ENCODE results near the gene MBNL2.

MBNL2 gene

GRCh38 chr13:97231829-97232196 is 9.7 kb downstream of the MBNL2 start:
- in situ Hi-C loops (cut with MboI; ENCODE audit: low sequenced_read_pairs) = no loop called here

- in situ Hi-C loops (cut with MboI; ENCODE audit: low sequenced_read_pairs) = no loop called here
These were observed 11.4 kb downstream of the MBNL2 start for GRCh38 chr13:97233499-97233898.

GRCh38 chr13:97234236-97234635 is 12.1 kb downstream of the MBNL2 start:
- in situ Hi-C loops (cut with MboI; ENCODE audit: low sequenced_read_pairs) = no loop called here

GRCh38 chr13:97234742-97235141 is 12.6 kb downstream of the MBNL2 start:
- in situ Hi-C loops (cut with MboI; ENCODE audit: low sequenced_read_pairs) = no loop called here

- in situ Hi-C loops (cut with MboI; ENCODE audit: low sequenced_read_pairs) = no loop called here
These were observed 13.6 kb downstream of the MBNL2 start for GRCh38 chr13:97235549-97236231.

GRCh38 chr13:97237388-97237787 is 15.3 kb downstream of the MBNL2 start:
- in situ Hi-C loops (cut with MboI; ENCODE audit: low sequenced_read_pairs) = no loop called here

- in situ Hi-C loops (cut with MboI; ENCODE audit: low sequenced_read_pairs) = no loop called here
These were observed 16.3 kb downstream of the MBNL2 start for GRCh38 chr13:97238432-97238831.

GRCh38 chr13:97238883-97239282 is 16.8 kb downstream of the MBNL2 start:
- in situ Hi-C loops (cut with MboI; ENCODE audit: low sequenced_read_pairs) = no loop called here

- in situ Hi-C loops (cut with MboI; ENCODE audit: low sequenced_read_pairs) = no loop called here
These were observed 17.2 kb downstream of the MBNL2 start for GRCh38 chr13:97239306-97239705.

GRCh38 chr13:97239943-97240787 is 18.0 kb downstream of the MBNL2 start:
- in situ Hi-C loops (cut with MboI; ENCODE audit: low sequenced_read_pairs) = no loop called here

GRCh38 chr13:97240788-97241734 is 18.9 kb downstream of the MBNL2 start:
- in situ Hi-C loops (cut with MboI; ENCODE audit: low sequenced_read_pairs) = no loop called here

- in situ Hi-C loops (cut with MboI; ENCODE audit: low sequenced_read_pairs) = no loop called here
These were observed 19.6 kb downstream of the MBNL2 start for GRCh38 chr13:97241761-97242160.

GRCh38 chr13:97242755-97243497 is 20.8 kb downstream of the MBNL2 start:
- in situ Hi-C loops (cut with MboI; ENCODE audit: low sequenced_read_pairs) = no loop called here

GRCh38 chr13:97243915-97244781 is 22.0 kb downstream of the MBNL2 start:
- in situ Hi-C loops (cut with MboI; ENCODE audit: low sequenced_read_pairs) = no loop called here

- in situ Hi-C loops (cut with MboI; ENCODE audit: low sequenced_read_pairs) = no loop called here
These were observed 22.9 kb downstream of the MBNL2 start for GRCh38 chr13:97245011-97245410.

GRCh38 chr13:97246596-97247158 is 24.5 kb downstream of the MBNL2 start:
- in situ Hi-C loops (cut with MboI; ENCODE audit: low sequenced_read_pairs) = no loop called here

GRCh38 chr13:97248243-97248642 is 26.1 kb downstream of the MBNL2 start:
- in situ Hi-C loops (cut with MboI; ENCODE audit: low sequenced_read_pairs) = no loop called here

- in situ Hi-C loops (cut with MboI; ENCODE audit: low sequenced_read_pairs) = no loop called here
These were observed 27.1 kb downstream of the MBNL2 start for GRCh38 chr13:97249093-97249795.

All from HL-60/S4 treated with phorbol 12-myristate 13-acetate at 8.2 ng/mL for 4 days and 3 days (cell line).